Endometrial microvascular endothelial cells (primary cell): ENCODE results near the gene HOXC9. TPM values are rescaled to one million over a fixed set of nuclear protein-coding genes. Genes with fewer than 3 reads are reported as not detected.

Experiments
- total RNA-seq: library from RNA; depleted of rRNA; stranded (reverse); fragments of >200 nt; gene quantifications from one replicate; pipeline ENCODE4 v1.2.3, GENCODE V29; 2015; ENCODE audit errors: inconsistent ontology term

HOXC9 gene
- total RNA-seq, 1 donor from 2014 or later: not detected

Other genes starting within 250 kb of the HOXC9 start
- not detected for gene CISTR, start 248.2 kb upstream of the HOXC9 start, total RNA-seq
- not detected for gene HOXC13, start 61.3 kb upstream of the HOXC9 start, total RNA-seq
- not detected for gene HOXC12, start 45.3 kb upstream of the HOXC9 start, total RNA-seq
- not detected for gene HOXC11, start 27.0 kb upstream of the HOXC9 start, total RNA-seq
- gene HOTAIR, start 25.2 kb upstream of the HOXC9 start, total RNA-seq: not detected
- gene HOXC10, start 15.0 kb upstream of the HOXC9 start, total RNA-seq: not detected
- gene HOXC8, start 8.8 kb downstream of the HOXC9 start, total RNA-seq: 0.84 TPM
- gene HOXC6, start 28.3 kb downstream of the HOXC9 start, total RNA-seq: not detected
- not detected for gene HOXC5, start 32.9 kb downstream of the HOXC9 start, total RNA-seq
- gene HOXC4, start 53.7 kb downstream of the HOXC9 start, total RNA-seq: not detected
- gene SMUG1, start 188.8 kb downstream of the HOXC9 start, total RNA-seq: 72.7 TPM